ENCODE data around the gene TMEM38A. TPM values are rescaled to one million over a fixed set of nuclear protein-coding genes. Genes with fewer than 3 reads are reported as not detected.
"Not testable (repeated sequence)": the region's sequence is repeated elsewhere in the genome, so short reads cannot be mapped to it uniquely, and the experiment has no call there.

TMEM38A gene
- total RNA-seq, 1 donor from 2014 or later = 8.0 TPM

- Mint-ChIP-seq H3K36me3 (peaks cover 17% of the 10 kb centered on the region), H3K27me3 (no peaks in the 10 kb centered on the region), H3K27ac (peak overlapping the region; percentile 46), H3K4me1 (ENCODE audit: unreplicated experiment) (peaks cover 9% of the 10 kb centered on the region), H3K4me3 (peak overlapping the region; percentile 31), H3K9me3 (no peaks in the 10 kb centered on the region)
- TF ChIP-seq CTCF (conservative IDR thresholded peaks at IDR 0.05) = no peak
- no peak for DNase-seq (ENCODE audit: extremely low spot score, unreplicated experiment)
Observed at GRCh38 chr19:16657384-16657783, 3.6 kb upstream of the TMEM38A start.

- H3K36me3 Mint-ChIP-seq = peaks cover 5% of the 10 kb centered on the region
- peak overlapping the region; percentile 98 for H3K27ac Mint-ChIP-seq
- H3K9me3 Mint-ChIP-seq = no peaks in the 10 kb centered on the region
- no peak for DNase-seq (ENCODE audit: extremely low spot score, unreplicated experiment)
- peak overlapping the region; percentile 100 for H3K4me3 Mint-ChIP-seq
- no peaks in the 10 kb centered on the region for H3K27me3 Mint-ChIP-seq
- no peak for TF ChIP-seq CTCF (conservative IDR thresholded peaks at IDR 0.05)
- H3K4me1 Mint-ChIP-seq (ENCODE audit: unreplicated experiment) = peaks cover 9% of the 10 kb centered on the region
Observed at GRCh38 chr19:16659464-16659831, 1.5 kb upstream of the TMEM38A start.

DNA sequence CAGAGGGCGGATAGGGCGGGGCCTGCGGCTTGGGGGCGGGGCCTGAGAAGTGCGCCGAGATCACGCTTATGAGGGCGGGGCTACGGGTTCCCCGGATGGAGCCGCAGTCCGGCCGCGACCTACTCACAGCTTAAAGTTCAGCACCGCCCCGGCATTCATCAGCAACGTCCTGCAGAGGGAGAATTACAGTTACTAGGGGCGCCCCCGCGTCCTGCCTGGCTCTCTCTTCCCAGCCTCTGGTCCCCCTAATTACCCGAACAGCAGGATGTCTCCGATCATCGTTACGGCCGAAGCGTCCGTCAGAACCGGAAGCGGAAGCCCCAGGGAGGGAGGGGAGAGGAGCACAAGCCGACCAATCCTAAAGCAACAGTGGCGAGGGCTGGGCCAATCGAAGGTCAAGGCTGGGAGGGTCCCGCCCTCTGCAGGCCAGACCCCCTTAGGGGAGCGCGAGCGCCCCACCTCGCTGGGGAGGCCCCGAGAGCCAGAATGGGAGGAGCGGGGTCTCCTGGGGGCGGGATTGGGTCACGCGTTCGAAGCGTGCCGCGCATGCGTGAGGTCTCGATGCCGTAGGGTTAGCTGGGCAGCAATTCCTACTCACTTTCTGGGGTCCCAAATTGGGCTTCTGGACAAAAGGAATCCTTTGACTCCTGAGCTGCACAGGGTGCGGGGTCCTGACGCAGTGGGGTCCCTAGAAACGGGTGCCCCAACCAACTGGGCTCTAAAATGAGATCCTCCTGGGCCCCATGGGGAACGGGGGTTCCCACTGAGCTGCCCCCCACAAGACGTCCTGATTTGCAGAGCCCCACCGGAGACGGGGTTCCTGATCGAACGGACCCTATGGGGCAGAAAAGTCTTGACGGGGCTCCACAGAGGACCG, 869 bp upstream of the TMEM38A start, which contains the start of gene SMIM7:
Gene SMIM7 (minus strand): TSS at position 313 of the 877 bp plus-strand sequence. CDS start 34 bp downstream, at position 279.
- peaks cover 9% of the 10 kb centered on the region for H3K4me1 Mint-ChIP-seq (ENCODE audit: unreplicated experiment)
- peak; percentile 98 for DNase-seq (ENCODE audit: extremely low spot score, unreplicated experiment)
- peak within 1 kb of the TSS; percentile 100 for H3K4me3 Mint-ChIP-seq
- H3K27me3 Mint-ChIP-seq = no peaks in the 10 kb centered on the region
- no peaks in the 10 kb centered on the region for H3K9me3 Mint-ChIP-seq
- TF ChIP-seq CTCF (conservative IDR thresholded peaks at IDR 0.05) = peak; percentile 20
- peaks cover 5% of the 10 kb centered on the region for H3K36me3 Mint-ChIP-seq
- peak within 1 kb of the TSS; percentile 98 for H3K27ac Mint-ChIP-seq

DNA sequence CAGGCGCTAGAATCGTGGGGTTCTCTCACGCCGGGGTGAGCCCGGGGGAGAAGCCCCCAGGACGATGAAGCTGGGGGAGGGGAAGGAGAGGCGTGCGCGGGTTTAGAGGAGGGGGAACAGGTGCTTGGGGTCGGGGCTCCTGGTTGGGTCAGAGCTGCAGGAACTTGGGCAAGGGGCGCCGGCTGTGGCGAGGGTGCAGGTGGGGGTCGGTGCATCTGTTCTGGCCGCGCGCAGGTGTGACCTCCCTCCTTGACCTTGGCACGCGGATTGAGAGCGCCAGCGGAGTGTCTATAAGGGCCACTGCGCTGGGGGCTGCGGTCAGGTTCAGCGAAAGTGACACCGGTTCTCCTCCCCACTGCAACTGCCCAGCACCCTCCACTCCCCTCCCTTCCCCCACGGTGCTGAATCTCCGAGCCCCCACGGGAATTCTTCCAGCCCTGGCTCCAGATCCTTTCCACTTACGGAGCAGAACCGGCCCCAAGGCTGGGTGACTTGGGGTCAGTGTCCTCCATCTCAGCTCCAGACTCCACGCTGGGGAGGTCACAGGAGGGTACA, 618 bp downstream of the TMEM38A start:
- Mint-ChIP-seq H3K27ac (peak overlapping the region; percentile 55), H3K36me3 (peaks cover 5% of the 10 kb centered on the region), H3K9me3 (no peaks in the 10 kb centered on the region), H3K4me1 (ENCODE audit: unreplicated experiment) (peaks cover 9% of the 10 kb centered on the region), H3K27me3 (no peaks in the 10 kb centered on the region), H3K4me3 (peak overlapping the region; percentile 87)
- no peak for DNase-seq (ENCODE audit: extremely low spot score, unreplicated experiment)
- no peak for TF ChIP-seq CTCF (conservative IDR thresholded peaks at IDR 0.05)

DNA sequence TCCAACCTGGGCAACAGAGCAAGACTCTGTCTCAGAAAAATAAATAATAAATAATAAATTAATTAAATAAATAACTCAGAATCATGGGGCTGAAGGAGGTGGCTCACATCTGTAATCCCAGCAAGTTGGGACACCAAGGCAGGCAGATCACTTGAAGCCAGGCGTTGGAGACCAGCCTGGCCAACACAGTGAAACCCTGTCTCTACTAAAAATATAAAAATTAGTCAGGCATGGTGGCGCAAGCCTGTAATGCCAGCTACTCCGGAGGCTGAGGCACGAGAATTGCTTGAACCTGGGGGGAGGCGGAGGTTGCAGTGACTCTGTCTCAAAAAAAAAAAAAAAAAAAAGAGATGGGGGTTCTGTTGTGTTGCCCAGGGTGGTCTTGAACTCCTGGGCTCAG, 7.2 kb downstream of the TMEM38A start:
- no peaks in the 10 kb centered on the region for H3K4me1 Mint-ChIP-seq (ENCODE audit: unreplicated experiment)
- TF ChIP-seq CTCF (conservative IDR thresholded peaks at IDR 0.05) = no peak

DNA sequence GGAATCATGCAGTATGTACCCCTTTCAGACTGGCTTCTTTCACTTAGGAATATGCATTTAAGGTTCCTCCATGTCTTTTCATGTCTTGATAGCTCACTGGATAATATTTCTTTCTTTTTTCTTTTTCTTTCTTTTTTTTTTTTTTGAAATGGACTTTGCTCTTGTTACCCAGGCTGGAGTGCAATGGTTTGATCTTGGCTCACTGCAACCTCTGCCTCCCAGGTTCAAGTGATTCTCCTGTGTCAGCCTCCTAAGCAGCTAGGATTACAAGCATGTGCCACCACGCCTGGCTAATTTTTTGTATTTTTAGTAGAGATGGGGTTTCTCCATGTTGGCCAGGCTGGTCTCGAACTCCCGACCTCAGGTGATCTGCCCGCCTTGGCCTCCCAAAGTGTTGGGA, 7.8 kb downstream of the TMEM38A start:
- DNase-seq (ENCODE audit: extremely low spot score, unreplicated experiment); H3K4me3 Mint-ChIP-seq; H3K9me3 Mint-ChIP-seq; H3K27me3 Mint-ChIP-seq; H3K36me3 Mint-ChIP-seq; H3K4me1 Mint-ChIP-seq (ENCODE audit: unreplicated experiment); H3K27ac Mint-ChIP-seq: not testable (repeated sequence)

More for the DNA sequence above, 7.2 kb downstream of the TMEM38A start:
- DNase-seq (ENCODE audit: extremely low spot score, unreplicated experiment) = no peak
- Mint-ChIP-seq H3K4me3 (no peak overlapping the region), H3K36me3 (no peaks in the 10 kb centered on the region), H3K27me3 (no peaks in the 10 kb centered on the region), H3K27ac (no peak overlapping the region), H3K9me3 (no peaks in the 10 kb centered on the region)
